Parathyroid adenoma (tissue), 2 donors: Measurements from ENCODE around the gene STOX1.
"Not testable (repeated sequence)": the region's sequence is repeated elsewhere in the genome, so short reads cannot be mapped to it uniquely, and the experiment has no call there.

Experiments
- H2AFZ ChIP-seq: fragments of 300-600 bp; sonication (generic); one replicate; pipeline ENCODE4 v1.7.0; 2017; ENCODE audit warnings: antibody characterized with exemption, mild to moderate bottlenecking
- H3K27ac ChIP-seq: fragments of 300-600 bp; sonication (generic); one replicate; pipeline ENCODE4 v1.7.0; 2017
- H3K27me3 ChIP-seq: fragments of 300-600 bp; sonication (generic); one replicate; pipeline ENCODE4 v1.7.0; 2017; ENCODE audit warnings: low read length; ENCODE audit not compliant: control insufficient read depth, insufficient read depth
- H3K36me3 ChIP-seq: fragments of 300-600 bp; sonication (generic); one replicate; pipeline ENCODE4 v1.7.0; 2017; ENCODE audit warnings: low read length; ENCODE audit not compliant: control insufficient read depth, insufficient read depth
- H3K4me1 ChIP-seq: fragments of 300-600 bp; sonication (generic); one replicate; pipeline ENCODE4 v1.7.0; 2017; ENCODE audit warnings: control low read depth
- H3K4me2 ChIP-seq: fragments of 300-600 bp; sonication (generic); one replicate; pipeline ENCODE4 v1.7.0; 2017; ENCODE audit warnings: low read length
- H3K4me3 ChIP-seq: fragments of 300-600 bp; sonication (generic); one replicate; pipeline ENCODE4 v1.7.0; 2017; ENCODE audit warnings: low read depth, low read length
- H3K79me2 ChIP-seq: fragments of 300-600 bp; sonication (generic); one replicate; pipeline ENCODE4 v1.7.0; 2017; ENCODE audit warnings: control low read depth
- H3K9ac ChIP-seq: fragments of 300-600 bp; sonication (generic); one replicate; pipeline ENCODE4 v1.7.0; 2017; ENCODE audit warnings: mild to moderate bottlenecking
- H3K9me3 ChIP-seq: fragments of 300-600 bp; sonication (generic); one replicate; pipeline ENCODE4 v1.7.0; 2017; ENCODE audit warnings: low read length; ENCODE audit not compliant: control insufficient read depth
- TF ChIP-seq, protein P1 (sequence below): fragments of 300-600 bp; sonication (generic); IDR thresholded peaks from one replicate; pipeline ENCODE4 v1.7.0; 2017; ENCODE audit warnings: antibody characterized with exemption, mild to moderate bottlenecking
- donor health status: primary hyperparathyroidism.

The STOX1 gene

DNA sequence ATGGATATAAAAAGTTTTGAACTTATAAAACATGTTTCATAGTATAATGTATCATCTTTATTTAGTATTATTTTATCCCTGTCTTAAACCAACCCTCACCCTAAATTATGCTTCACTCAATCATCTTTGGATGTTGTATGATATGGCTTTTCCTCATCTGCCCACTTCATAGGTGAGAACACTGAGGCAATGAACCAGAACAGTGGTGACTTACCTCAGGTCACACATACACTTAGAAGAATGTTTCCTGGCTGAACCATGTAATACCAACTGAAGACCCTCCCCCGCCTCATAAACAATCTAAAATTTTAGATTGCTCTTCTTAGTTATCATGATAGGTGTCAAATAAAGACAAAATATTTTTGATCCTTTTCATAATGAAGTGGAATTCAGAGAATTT, 22.6 kb upstream of the STOX1 start:
- Histone ChIP-seq H3K4me2 (no peak overlapping the region), H3K79me2 (no peaks in the 10 kb centered on the region), H2AFZ (no peak overlapping the region), H3K27me3 (no peaks in the 10 kb centered on the region), H3K27ac (no peak overlapping the region), H3K9ac (no peak overlapping the region), H3K4me3 (no peak overlapping the region), H3K36me3 (no peaks in the 10 kb centered on the region), H3K4me1 (no peaks in the 10 kb centered on the region), H3K9me3 (no peaks in the 10 kb centered on the region)
- TF ChIP-seq, protein P1, sequence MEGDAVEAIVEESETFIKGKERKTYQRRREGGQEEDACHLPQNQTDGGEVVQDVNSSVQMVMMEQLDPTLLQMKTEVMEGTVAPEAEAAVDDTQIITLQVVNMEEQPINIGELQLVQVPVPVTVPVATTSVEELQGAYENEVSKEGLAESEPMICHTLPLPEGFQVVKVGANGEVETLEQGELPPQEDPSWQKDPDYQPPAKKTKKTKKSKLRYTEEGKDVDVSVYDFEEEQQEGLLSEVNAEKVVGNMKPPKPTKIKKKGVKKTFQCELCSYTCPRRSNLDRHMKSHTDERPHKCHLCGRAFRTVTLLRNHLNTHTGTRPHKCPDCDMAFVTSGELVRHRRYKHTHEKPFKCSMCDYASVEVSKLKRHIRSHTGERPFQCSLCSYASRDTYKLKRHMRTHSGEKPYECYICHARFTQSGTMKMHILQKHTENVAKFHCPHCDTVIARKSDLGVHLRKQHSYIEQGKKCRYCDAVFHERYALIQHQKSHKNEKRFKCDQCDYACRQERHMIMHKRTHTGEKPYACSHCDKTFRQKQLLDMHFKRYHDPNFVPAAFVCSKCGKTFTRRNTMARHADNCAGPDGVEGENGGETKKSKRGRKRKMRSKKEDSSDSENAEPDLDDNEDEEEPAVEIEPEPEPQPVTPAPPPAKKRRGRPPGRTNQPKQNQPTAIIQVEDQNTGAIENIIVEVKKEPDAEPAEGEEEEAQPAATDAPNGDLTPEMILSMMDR, result no peak

GRCh38 chr10:68810830-68811229, 16.5 kb upstream of the STOX1 start:
- H3K36me3 ChIP-seq, H2AFZ ChIP-seq, H3K4me1 ChIP-seq, H3K27me3 ChIP-seq, H3K9me3 ChIP-seq, H3K27ac ChIP-seq, H3K4me3 ChIP-seq, H3K4me2 ChIP-seq, H3K79me2 ChIP-seq, H3K9ac ChIP-seq: not testable (repeated sequence)

DNA sequence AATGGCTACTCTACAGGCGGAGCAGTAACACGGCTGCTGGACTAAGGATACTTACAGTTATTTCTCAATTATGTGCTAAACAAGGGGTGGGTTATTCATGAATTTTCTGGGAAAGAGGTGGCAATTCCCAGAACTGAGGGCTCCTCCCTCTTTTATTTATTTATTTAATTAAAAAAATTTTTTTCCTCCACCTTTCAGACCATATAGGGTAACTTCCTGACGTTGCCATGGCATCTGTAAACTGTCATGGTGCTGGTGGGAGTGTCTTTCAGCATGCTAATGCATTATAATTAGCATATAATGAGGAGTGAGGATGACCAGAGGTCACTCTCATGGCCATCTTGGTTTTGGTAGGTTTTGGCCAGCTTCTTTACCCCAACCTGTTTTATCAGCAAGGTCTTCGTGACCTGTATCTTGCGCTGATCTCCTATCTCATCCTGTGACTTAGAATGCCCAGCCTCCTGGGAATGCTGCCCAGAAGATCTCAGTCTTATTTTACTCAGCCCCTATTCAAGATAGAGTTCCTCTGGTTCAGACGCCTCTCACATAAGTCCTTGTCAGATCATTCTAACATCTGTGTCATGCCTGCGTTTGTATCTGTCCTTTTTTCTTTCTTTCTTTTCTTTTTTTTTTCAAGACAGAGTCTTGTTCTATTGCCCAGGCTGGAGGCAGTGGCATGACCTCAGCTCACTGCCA, 15.9 kb upstream of the STOX1 start:
- H3K9me3 ChIP-seq, result no peaks in the 10 kb centered on the region
- TF ChIP-seq, protein P1, result no peak
- H3K27me3 ChIP-seq, result no peaks in the 10 kb centered on the region
- peak overlapping the region; percentile 70 for H3K27ac ChIP-seq
- H3K4me3 ChIP-seq, result no peak overlapping the region
- no peak overlapping the region for H3K9ac ChIP-seq
- H3K4me1 ChIP-seq, result peaks cover 6% of the 10 kb centered on the region
- H3K36me3 ChIP-seq, result no peaks in the 10 kb centered on the region
- peak overlapping the region; percentile 52 for H2AFZ ChIP-seq
- no peaks in the 10 kb centered on the region for H3K79me2 ChIP-seq
- H3K4me2 ChIP-seq, result peak overlapping the region; percentile 3

DNA sequence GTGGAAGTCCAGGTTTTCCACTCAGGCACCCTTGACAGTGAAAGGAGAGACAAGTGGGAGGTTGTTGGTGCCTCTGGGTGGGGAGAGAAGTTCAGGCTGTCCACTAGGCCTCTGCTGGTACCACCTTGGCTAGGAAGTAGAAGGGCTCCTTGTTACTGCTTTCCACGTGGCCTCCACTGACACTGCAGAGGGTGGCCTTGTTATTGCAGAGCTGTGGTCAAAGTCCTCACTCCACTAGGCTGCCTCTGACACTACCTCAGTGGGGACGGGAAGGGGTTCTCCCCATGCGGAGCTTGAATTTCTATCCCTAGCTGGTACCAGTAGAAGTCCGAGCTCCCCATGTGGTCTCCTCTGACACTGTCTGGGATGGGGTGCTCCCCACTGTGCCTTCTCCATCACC, 14.9 kb upstream of the STOX1 start:
- Histone ChIP-seq H2AFZ (peak overlapping the region; percentile 26), H3K9ac (no peak overlapping the region), H3K36me3 (no peaks in the 10 kb centered on the region), H3K4me2 (no peak overlapping the region), H3K27ac (no peak overlapping the region), H3K79me2 (no peaks in the 10 kb centered on the region), H3K27me3 (no peaks in the 10 kb centered on the region), H3K9me3 (no peaks in the 10 kb centered on the region), H3K4me3 (no peak overlapping the region), H3K4me1 (peaks cover 6% of the 10 kb centered on the region)
- TF ChIP-seq, protein P1, result no peak

DNA sequence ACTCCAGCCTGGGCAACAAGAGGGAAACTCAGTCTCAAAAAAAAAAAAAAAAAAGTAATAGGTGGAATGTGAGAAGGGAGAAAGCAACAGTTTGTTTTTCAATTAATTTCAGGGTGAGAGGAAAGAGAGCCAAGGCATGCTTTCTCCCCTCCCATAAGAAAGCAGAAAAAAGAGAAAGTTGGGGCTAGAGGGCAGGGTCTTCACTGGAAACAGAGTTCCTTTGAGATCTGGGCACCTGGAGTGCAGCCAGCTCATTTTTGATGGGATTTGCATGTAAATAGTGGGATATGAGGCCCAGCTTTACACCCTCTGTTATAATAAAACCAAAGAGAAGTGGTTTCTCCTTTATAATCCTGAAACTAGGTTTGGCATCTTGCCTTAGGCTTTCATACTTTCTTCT, 13.8 kb upstream of the STOX1 start:
- Histone ChIP-seq H2AFZ (no peak overlapping the region), H3K4me2 (no peak overlapping the region)
- TF ChIP-seq, protein P1, result no peak

More for the DNA sequence above, 13.8 kb upstream of the STOX1 start:
- no peaks in the 10 kb centered on the region for H3K27me3 ChIP-seq
- no peaks in the 10 kb centered on the region for H3K36me3 ChIP-seq
- no peaks in the 10 kb centered on the region for H3K9me3 ChIP-seq
- peaks cover 6% of the 10 kb centered on the region for H3K4me1 ChIP-seq
- no peak overlapping the region for H3K9ac ChIP-seq
- H3K79me2 ChIP-seq, result no peaks in the 10 kb centered on the region
- no peak overlapping the region for H3K27ac ChIP-seq
- no peak overlapping the region for H3K4me3 ChIP-seq
